Breast epithelium (tissue), 3 donors: Measurements from ENCODE around the gene ROR1.

Experiments used
- POLR2A ChIP-seq: fragments of 450-650 bp; IDR thresholded peaks from one replicate; pipeline ENCODE4 v1.6.1; 2016; ENCODE audit warnings: antibody characterized with exemption, mild to moderate bottlenecking, moderate library complexity
- POLR2AphosphoS5 ChIP-seq, 3 donors: sonication (generic); formaldehyde crosslinking; IDR thresholded peaks; one replicate each; pipeline ENCODE4 v1.6.1; 2017; ENCODE audit warnings: antibody characterized with exemption in 3 of 3
- TF ChIP-seq, protein P1 (sequence below), 3 donors: fragments of 450-650 bp; IDR thresholded peaks; one replicate each; pipeline ENCODE4 v1.5.1; 2016 to 2017; ENCODE audit warnings: antibody characterized with exemption in 3 of 3, mild to moderate bottlenecking in 3 of 3, moderate library complexity in 3 of 3

DNA sequence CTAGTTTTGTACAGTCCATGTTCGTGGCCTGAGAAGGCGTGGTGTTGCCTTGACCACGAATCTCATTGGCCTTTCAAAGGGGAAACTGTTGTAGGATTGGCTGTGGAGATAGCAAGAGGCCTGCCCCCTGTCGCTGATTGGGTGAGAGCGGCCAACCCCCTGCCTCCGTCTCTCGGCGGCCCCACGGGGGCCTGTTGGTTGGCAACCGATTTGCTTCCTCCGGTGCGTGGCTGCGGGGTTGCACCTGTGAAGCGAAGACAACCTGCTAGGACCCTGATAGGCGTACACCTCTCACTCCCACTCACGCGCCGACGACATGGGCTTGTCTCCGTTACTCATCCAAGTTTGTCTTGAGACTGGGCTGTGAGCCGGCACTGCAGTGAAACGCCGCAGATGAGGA lies 429.6 kb downstream of the ROR1 start, which contains the start of gene UBE2U:
- TF ChIP-seq, protein P1, sequence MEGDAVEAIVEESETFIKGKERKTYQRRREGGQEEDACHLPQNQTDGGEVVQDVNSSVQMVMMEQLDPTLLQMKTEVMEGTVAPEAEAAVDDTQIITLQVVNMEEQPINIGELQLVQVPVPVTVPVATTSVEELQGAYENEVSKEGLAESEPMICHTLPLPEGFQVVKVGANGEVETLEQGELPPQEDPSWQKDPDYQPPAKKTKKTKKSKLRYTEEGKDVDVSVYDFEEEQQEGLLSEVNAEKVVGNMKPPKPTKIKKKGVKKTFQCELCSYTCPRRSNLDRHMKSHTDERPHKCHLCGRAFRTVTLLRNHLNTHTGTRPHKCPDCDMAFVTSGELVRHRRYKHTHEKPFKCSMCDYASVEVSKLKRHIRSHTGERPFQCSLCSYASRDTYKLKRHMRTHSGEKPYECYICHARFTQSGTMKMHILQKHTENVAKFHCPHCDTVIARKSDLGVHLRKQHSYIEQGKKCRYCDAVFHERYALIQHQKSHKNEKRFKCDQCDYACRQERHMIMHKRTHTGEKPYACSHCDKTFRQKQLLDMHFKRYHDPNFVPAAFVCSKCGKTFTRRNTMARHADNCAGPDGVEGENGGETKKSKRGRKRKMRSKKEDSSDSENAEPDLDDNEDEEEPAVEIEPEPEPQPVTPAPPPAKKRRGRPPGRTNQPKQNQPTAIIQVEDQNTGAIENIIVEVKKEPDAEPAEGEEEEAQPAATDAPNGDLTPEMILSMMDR (IDR thresholded peaks at IDR 0.05), result no peak
- no peak for TF ChIP-seq POLR2AphosphoS5 (IDR thresholded peaks at IDR 0.05)
- TF ChIP-seq POLR2A, result no peak
